GM12873 (cell line): ENCODE results near the gene CDC42SE2.

Experiments
- CTCF ChIP-seq: IDR thresholded peaks from 2 replicates; pipeline ENCODE4 v1.5.1; 2012; ENCODE audit warnings: low read depth, mild to moderate bottlenecking, moderate library complexity, low read length, control low read depth; ENCODE audit not compliant: insufficient read depth; ENCODE audit errors: missing control alignments

The CDC42SE2 gene

GRCh38 chr5:131264451-131265099, 722 bp downstream of the CDC42SE2 start:
- no peak for TF ChIP-seq CTCF

GRCh38 chr5:131265311-131265803, 1.5 kb downstream of the CDC42SE2 start:
- peak; percentile 45 for TF ChIP-seq CTCF

- TF ChIP-seq CTCF: no peak
Measured at GRCh38 chr5:131266370-131267060, 2.7 kb downstream of the CDC42SE2 start.

GRCh38 chr5:131268758-131269370, 5.0 kb downstream of the CDC42SE2 start:
- no peak for TF ChIP-seq CTCF

GRCh38 chr5:131270809-131271208, 7.0 kb downstream of the CDC42SE2 start:
- TF ChIP-seq CTCF: no peak

- TF ChIP-seq CTCF: no peak
Measured at GRCh38 chr5:131272307-131272706, 8.5 kb downstream of the CDC42SE2 start.

GRCh38 chr5:131272724-131273123, 8.9 kb downstream of the CDC42SE2 start:
- TF ChIP-seq CTCF: no peak
